HG03175 (cell line): ENCODE data around the gene MT4.
A peak's percentile ranks its signal among the peaks of the same experiment; 100 is the strongest.
"Not testable (repeated sequence)": the region's sequence is repeated elsewhere in the genome, so short reads cannot be mapped to it uniquely, and the experiment has no call there.

ENCODE experiments used
- ATAC-seq: cut with Tn5 transposase; IDR thresholded peaks from one replicate; pipeline ENCODE4 v1.9.1; 2021; ENCODE audit warnings: mild to moderate bottlenecking, moderate library complexity; ENCODE audit not compliant: unreplicated experiment

MT4 gene

GRCh38 chr16:56558024-56558747, 6.7 kb upstream of the MT4 start:
- no peak for ATAC-seq

- no peak for ATAC-seq
These were observed 5.8 kb upstream of the MT4 start for GRCh38 chr16:56559109-56559508.

GRCh38 chr16:56560447-56560846, 4.4 kb upstream of the MT4 start:
- no peak for ATAC-seq

- ATAC-seq, result no peak
These were observed 3.7 kb upstream of the MT4 start for GRCh38 chr16:56561126-56561525.

GRCh38 chr16:56569971-56570370, 5.1 kb downstream of the MT4 start:
- ATAC-seq, result no peak

- ATAC-seq, result no peak
These were observed 6.7 kb downstream of the MT4 start for GRCh38 chr16:56571525-56571924.

- no peak for ATAC-seq
These were observed 9.8 kb downstream of the MT4 start for GRCh38 chr16:56574625-56575024.

- ATAC-seq, result peak; percentile 95
These were observed 11.9 kb downstream of the MT4 start for GRCh38 chr16:56576585-56577299.

- no peak for ATAC-seq
These were observed 12.4 kb downstream of the MT4 start for GRCh38 chr16:56577300-56577625.

GRCh38 chr16:56580391-56581048, 15.6 kb downstream of the MT4 start:
- ATAC-seq, result no peak

- not testable (repeated sequence) for ATAC-seq
These were observed 18.0 kb downstream of the MT4 start for GRCh38 chr16:56582911-56583310.

- ATAC-seq, result no peak
These were observed 18.7 kb downstream of the MT4 start for GRCh38 chr16:56583351-56584168.

- no peak for ATAC-seq
These were observed 19.4 kb downstream of the MT4 start for GRCh38 chr16:56584276-56584675.

- no peak for ATAC-seq
These were observed 23.9 kb downstream of the MT4 start for GRCh38 chr16:56588781-56589140.

GRCh38 chr16:56589141-56590039, 24.5 kb downstream of the MT4 start, which contains the start of gene MT3:
TSS of gene MT3 (plus strand) at chr16:56589528. CDS start at chr16:56589591, 63 bp downstream.
- no peak for ATAC-seq

GRCh38 chr16:56591377-56592060, 26.6 kb downstream of the MT4 start:
- ATAC-seq, result no peak

- ATAC-seq, result no peak
These were observed 28.9 kb downstream of the MT4 start for GRCh38 chr16:56593573-56594291.

- no peak for ATAC-seq
These were observed 29.4 kb downstream of the MT4 start for GRCh38 chr16:56594292-56594619.

GRCh38 chr16:56600398-56600999, 35.6 kb downstream of the MT4 start:
- no peak for ATAC-seq
